Cardiac muscle cell (in vitro differentiated cells and primary cell): ENCODE measurements around the gene BCAS3. TPM values are rescaled to one million over a fixed set of nuclear protein-coding genes. Genes with fewer than 3 reads are reported as not detected.

ENCODE experiments used
- DNase-seq, 2 donors: peaks; one replicate each; pipeline versions ENCODE4 v3.0.0 to v3.0.0-alpha.2; 2010 to 2017; ENCODE audit warnings: low read depth in 1 of 2, low spot score in 1 of 2
- H3K27ac ChIP-seq: fragments of 200-600 bp; sonication (generic); 2 replicates; pipeline ENCODE4 v1.5.1; 2016
- H3K27me3 ChIP-seq: fragments of 200-600 bp; sonication (generic); 2 replicates; pipeline ENCODE4 v1.6.0; 2016; ENCODE audit warnings: control low read depth
- H3K36me3 ChIP-seq: fragments of 200-600 bp; sonication (generic); 2 replicates; pipeline ENCODE4 v1.5.1; 2016; ENCODE audit warnings: control low read depth
- H3K4me1 ChIP-seq: fragments of 200-600 bp; sonication (generic); 2 replicates; pipeline ENCODE4 v1.8.1; 2017; ENCODE audit warnings: low read depth, mild to moderate bottlenecking, mixed run types
- H3K4me3 ChIP-seq: fragments of 200-600 bp; sonication (generic); 2 replicates; pipeline ENCODE4 v1.5.1; 2016; ENCODE audit warnings: mild to moderate bottlenecking
- H3K9me3 ChIP-seq: fragments of 200-600 bp; sonication (generic); 2 replicates; pipeline ENCODE4 v1.5.1; 2017; ENCODE audit warnings: low read depth, mild to moderate bottlenecking, control low read depth
- polyA plus RNA-seq: library from polyadenylated mRNA; unstranded; fragments of >200 nt; fragmentation: Nextera tagmentation; extraction: Ambion mirVana; gene quantifications from 2 replicates; pipeline ENCODE4 v1.2.1, GENCODE V29; 2016
- total RNA-seq: library from RNA; depleted of rRNA; stranded (reverse); fragments of >200 nt; gene quantifications from 2 replicates; pipeline ENCODE4 v1.2.3, GENCODE V29; 2016
- TF ChIP-seq, protein P1 (sequence below): IDR thresholded peaks from 2 replicates; pipeline ENCODE4 v1.5.1; 2012; ENCODE audit warnings: low read depth, mild to moderate bottlenecking, low read length

The BCAS3 gene
- total and polyA plus RNA-seq, 2 experiments from 2014 or later = 36.5 to 39.6 TPM

DNA sequence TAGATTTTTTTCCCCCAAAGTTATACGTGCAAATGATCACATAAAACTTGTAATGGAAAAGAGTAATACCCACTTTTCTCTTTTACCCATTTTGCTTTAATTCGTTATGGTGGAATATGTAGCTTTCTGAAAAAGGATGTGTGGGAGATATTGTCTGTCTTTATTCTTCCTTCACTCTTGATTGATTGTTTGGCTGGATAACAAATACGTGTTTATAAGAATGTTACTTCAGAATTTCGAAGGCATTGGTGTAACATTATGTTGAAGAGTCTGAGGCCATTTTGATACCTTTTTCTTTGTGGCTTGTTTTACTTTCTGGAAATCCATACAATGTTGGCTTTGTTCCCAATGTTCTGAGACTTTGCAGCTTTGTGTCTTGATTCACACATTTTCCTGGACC lies 71.4 kb downstream of the BCAS3 start:
- Histone ChIP-seq H3K4me3 (no peak overlapping the region), H3K27ac (no peak overlapping the region), H3K4me1 (peaks cover 15% of the 10 kb centered on the region), H3K36me3 (no peaks in the 10 kb centered on the region), H3K27me3 (no peaks in the 10 kb centered on the region), H3K9me3 (no peaks in the 10 kb centered on the region)
- TF ChIP-seq, protein P1, sequence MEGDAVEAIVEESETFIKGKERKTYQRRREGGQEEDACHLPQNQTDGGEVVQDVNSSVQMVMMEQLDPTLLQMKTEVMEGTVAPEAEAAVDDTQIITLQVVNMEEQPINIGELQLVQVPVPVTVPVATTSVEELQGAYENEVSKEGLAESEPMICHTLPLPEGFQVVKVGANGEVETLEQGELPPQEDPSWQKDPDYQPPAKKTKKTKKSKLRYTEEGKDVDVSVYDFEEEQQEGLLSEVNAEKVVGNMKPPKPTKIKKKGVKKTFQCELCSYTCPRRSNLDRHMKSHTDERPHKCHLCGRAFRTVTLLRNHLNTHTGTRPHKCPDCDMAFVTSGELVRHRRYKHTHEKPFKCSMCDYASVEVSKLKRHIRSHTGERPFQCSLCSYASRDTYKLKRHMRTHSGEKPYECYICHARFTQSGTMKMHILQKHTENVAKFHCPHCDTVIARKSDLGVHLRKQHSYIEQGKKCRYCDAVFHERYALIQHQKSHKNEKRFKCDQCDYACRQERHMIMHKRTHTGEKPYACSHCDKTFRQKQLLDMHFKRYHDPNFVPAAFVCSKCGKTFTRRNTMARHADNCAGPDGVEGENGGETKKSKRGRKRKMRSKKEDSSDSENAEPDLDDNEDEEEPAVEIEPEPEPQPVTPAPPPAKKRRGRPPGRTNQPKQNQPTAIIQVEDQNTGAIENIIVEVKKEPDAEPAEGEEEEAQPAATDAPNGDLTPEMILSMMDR = no peak
- no peak for DNase-seq

DNA sequence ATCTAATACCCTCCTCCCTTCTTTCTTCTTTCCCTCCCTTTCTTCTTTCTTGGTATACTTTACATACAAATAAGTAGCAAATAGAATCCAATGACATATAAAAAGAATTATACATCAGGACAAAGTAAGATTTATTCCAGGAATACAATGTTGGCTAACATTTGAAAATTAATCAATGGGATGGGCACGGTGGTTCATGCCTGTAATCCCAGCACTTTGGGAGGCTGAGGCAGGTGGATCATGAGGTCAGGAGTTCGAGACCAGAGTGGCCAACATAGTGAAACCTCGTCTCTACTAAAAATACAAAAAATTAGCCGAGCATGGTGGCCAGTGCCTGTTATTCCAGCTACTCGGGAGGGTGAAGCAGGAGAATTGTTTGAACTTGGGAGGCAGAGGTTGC lies 72.1 kb downstream of the BCAS3 start:
- no peaks in the 10 kb centered on the region for H3K27me3 ChIP-seq
- H3K4me3 ChIP-seq = no peak overlapping the region
- peaks cover 10% of the 10 kb centered on the region for H3K4me1 ChIP-seq
- TF ChIP-seq, protein P1 = no peak
- DNase-seq = no peak
- H3K9me3 ChIP-seq = no peaks in the 10 kb centered on the region
- no peaks in the 10 kb centered on the region for H3K36me3 ChIP-seq
- H3K27ac ChIP-seq = no peak overlapping the region

DNA sequence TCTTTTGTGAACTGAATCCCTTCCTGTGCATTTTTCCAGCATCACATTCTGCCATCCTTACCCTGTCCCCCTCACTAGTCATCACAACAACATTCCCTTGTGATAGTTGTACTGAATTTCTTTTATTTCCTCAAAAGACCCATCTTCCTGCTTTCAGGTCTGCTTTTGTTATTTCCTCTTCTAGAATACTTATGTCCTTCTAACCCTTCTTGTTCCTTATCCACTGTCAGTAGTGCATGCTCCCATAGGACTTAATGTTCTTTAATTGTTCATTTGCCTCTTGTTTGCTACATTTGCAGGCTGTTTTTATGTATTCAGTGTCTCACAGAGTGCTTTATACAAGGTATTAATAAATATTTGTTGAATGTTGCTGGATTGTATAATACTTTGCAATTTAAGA lies 73.0 kb downstream of the BCAS3 start:
- TF ChIP-seq, protein P1 = no peak
- no peak overlapping the region for H3K27ac ChIP-seq
- no peaks in the 10 kb centered on the region for H3K36me3 ChIP-seq
- peaks cover 7% of the 10 kb centered on the region for H3K4me1 ChIP-seq
- DNase-seq = no peak
- no peaks in the 10 kb centered on the region for H3K27me3 ChIP-seq
- no peaks in the 10 kb centered on the region for H3K9me3 ChIP-seq
- H3K4me3 ChIP-seq = no peak overlapping the region

DNA sequence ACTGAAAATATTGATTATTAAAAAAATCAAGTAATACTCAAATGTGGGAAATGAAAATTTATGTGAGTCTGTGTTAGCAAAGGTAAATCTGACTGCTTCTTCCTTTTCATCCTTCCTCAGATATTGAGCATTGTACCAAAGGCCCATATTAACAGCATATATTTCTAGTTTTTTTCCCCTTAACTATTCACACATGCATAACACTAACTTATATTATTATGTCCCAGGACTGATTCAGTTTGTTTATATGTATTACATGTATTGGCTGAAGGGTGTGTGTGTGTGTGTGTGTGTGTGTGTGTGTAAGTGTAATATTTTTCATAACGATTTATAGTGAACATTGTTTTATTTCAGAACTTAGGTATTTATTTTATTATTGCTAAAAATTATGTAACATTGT lies 74.2 kb downstream of the BCAS3 start:
- no peaks in the 10 kb centered on the region for H3K27me3 ChIP-seq
- no peak for DNase-seq
- TF ChIP-seq, protein P1 = no peak
- no peak overlapping the region for H3K27ac ChIP-seq
- H3K4me3 ChIP-seq = no peak overlapping the region
- no peaks in the 10 kb centered on the region for H3K4me1 ChIP-seq
- H3K9me3 ChIP-seq = no peaks in the 10 kb centered on the region
- H3K36me3 ChIP-seq = no peaks in the 10 kb centered on the region

DNA sequence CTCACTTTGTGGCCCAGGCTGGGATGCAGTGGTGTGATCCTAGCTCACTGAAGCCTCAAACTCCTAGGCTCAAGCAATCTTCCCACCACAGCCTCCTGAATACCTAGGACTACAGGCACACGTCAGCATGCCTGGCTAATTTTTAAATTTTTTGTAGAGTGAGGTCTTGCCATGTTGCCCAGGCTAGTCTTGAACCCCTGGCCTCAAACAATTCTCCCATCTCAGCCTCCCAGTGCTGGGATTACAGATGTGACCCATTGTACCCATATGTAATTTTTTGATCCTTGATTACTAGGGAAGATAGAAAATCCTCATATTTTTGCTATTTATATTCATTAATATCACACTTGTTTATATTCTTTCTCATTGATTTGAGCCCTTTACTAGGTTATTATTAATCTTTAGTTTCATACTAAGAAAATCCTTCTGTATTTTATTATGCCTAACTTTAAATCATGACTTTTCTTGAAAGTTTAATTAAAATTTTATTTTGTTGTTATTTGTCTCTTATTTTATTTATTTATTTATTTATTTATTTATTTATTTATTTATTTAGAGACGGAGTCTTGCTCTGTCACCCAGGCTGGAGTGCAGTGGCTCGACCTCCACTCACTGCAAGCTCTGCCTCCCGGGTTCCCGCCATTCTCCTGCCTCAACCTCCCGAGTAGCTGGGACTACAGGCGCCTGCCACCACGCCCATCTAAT lies 75.4 kb downstream of the BCAS3 start:
- Histone ChIP-seq H3K4me1 (no peaks in the 10 kb centered on the region), H3K9me3 (no peaks in the 10 kb centered on the region), H3K36me3 (no peaks in the 10 kb centered on the region), H3K27ac (no peak overlapping the region), H3K27me3 (no peaks in the 10 kb centered on the region), H3K4me3 (no peak overlapping the region)
- TF ChIP-seq, protein P1 = no peak
- no peak for DNase-seq
